Measurements from ENCODE around the gene RNF213.
"Not testable (repeated sequence)": the region's sequence is repeated elsewhere in the genome, so short reads cannot be mapped to it uniquely, and the experiment has no call there.

Gene RNF213

GRCh38 chr17:80322864-80323263 lies 62.2 kb downstream of the RNF213 start:
- Mint-ChIP-seq H3K9me3 (no peaks in the 10 kb centered on the region), H3K4me1 (no peaks in the 10 kb centered on the region), H3K36me3 (peaks cover 48% of the 10 kb centered on the region), H3K27me3 (no peaks in the 10 kb centered on the region), H3K4me3 (no peak overlapping the region), H3K27ac (no peak overlapping the region)

GRCh38 chr17:80323982-80324381 lies 63.3 kb downstream of the RNF213 start:
- H3K9me3 Mint-ChIP-seq, result no peaks in the 10 kb centered on the region
- no peaks in the 10 kb centered on the region for H3K4me1 Mint-ChIP-seq
- H3K4me3 Mint-ChIP-seq, result no peak overlapping the region
- no peaks in the 10 kb centered on the region for H3K27me3 Mint-ChIP-seq
- peak overlapping the region; percentile 84 for H3K27ac Mint-ChIP-seq
- peaks cover 53% of the 10 kb centered on the region for H3K36me3 Mint-ChIP-seq

DNA sequence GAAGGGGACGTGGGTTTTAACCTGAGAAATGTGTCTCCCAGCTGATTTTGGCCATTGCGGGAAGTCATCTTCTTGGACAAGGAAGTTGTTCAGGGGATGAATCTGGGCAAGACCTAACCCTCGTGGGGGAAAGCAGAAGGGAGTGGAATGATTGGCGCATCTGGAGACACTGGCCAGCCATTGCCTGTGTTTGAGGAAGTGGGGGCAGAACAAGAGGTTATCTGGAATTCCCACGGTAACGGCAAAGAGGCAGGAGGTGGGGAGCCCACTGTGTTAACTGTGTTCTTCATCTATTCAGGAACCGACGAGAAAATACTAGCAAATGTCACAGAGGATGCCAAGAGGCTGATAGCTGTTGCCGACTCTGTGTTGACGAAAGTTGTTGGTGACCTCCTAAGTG lies 66.9 kb downstream of the RNF213 start:
- no peaks in the 10 kb centered on the region for H3K4me1 Mint-ChIP-seq
- H3K27ac Mint-ChIP-seq, result peak overlapping the region; percentile 8
- no peak overlapping the region for H3K4me3 Mint-ChIP-seq
- peaks cover 49% of the 10 kb centered on the region for H3K36me3 Mint-ChIP-seq
- no peaks in the 10 kb centered on the region for H3K9me3 Mint-ChIP-seq
- no peaks in the 10 kb centered on the region for H3K27me3 Mint-ChIP-seq

GRCh38 chr17:80328634-80329380 lies 68.2 kb downstream of the RNF213 start:
- Mint-ChIP-seq H3K4me3 (no peak overlapping the region), H3K9me3 (no peaks in the 10 kb centered on the region), H3K36me3 (peaks cover 36% of the 10 kb centered on the region), H3K27ac (peak overlapping the region; percentile 72), H3K4me1 (no peaks in the 10 kb centered on the region), H3K27me3 (no peaks in the 10 kb centered on the region)

- H3K27ac Mint-ChIP-seq, result peak overlapping the region; percentile 36
- H3K4me3 Mint-ChIP-seq, H3K9me3 Mint-ChIP-seq, H3K27me3 Mint-ChIP-seq, H3K4me1 Mint-ChIP-seq: not testable (repeated sequence)
- peaks cover 32% of the 10 kb centered on the region for H3K36me3 Mint-ChIP-seq
Observed at GRCh38 chr17:80329421-80329820, 68.8 kb downstream of the RNF213 start.

GRCh38 chr17:80330276-80330675 lies 69.6 kb downstream of the RNF213 start:
- H3K36me3 Mint-ChIP-seq, result peaks cover 25% of the 10 kb centered on the region
- no peaks in the 10 kb centered on the region for H3K27me3 Mint-ChIP-seq
- H3K9me3 Mint-ChIP-seq, result no peaks in the 10 kb centered on the region
- H3K4me1 Mint-ChIP-seq, result no peaks in the 10 kb centered on the region
- H3K27ac Mint-ChIP-seq, result peak overlapping the region; percentile 63
- no peak overlapping the region for H3K4me3 Mint-ChIP-seq

- H3K27me3 Mint-ChIP-seq, H3K4me1 Mint-ChIP-seq, H3K4me3 Mint-ChIP-seq, H3K27ac Mint-ChIP-seq, H3K9me3 Mint-ChIP-seq: not testable (repeated sequence)
- peaks cover 27% of the 10 kb centered on the region for H3K36me3 Mint-ChIP-seq
Observed at GRCh38 chr17:80330938-80331337, 70.3 kb downstream of the RNF213 start.

DNA sequence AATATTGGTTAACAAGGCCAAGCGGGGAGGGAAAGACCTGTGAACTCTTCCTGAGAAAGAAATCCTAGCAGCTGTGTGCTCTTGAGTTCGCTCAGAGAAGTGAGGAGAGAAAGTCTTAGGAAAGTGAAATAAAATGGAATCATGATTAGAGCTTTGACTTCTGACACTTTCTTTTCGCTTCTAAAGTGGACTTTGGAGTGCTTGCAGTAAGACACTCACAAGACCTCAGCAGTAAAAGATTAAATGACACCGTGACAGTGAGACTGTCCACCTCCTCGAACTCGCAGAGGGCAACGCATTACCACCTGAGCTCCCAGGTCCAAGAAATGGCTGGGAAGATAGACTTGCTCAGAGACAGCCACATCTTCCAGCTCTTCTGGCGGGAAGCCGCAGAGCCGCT lies 71.2 kb downstream of the RNF213 start:
- H3K4me1 Mint-ChIP-seq, result no peaks in the 10 kb centered on the region
- H3K27ac Mint-ChIP-seq, result peak overlapping the region; percentile 81
- no peak overlapping the region for H3K4me3 Mint-ChIP-seq
- peaks cover 29% of the 10 kb centered on the region for H3K36me3 Mint-ChIP-seq
- no peaks in the 10 kb centered on the region for H3K27me3 Mint-ChIP-seq
- no peaks in the 10 kb centered on the region for H3K9me3 Mint-ChIP-seq

- H3K4me3 Mint-ChIP-seq, result no peak overlapping the region
- no peaks in the 10 kb centered on the region for H3K4me1 Mint-ChIP-seq
- no peaks in the 10 kb centered on the region for H3K27me3 Mint-ChIP-seq
- peak overlapping the region; percentile 17 for H3K27ac Mint-ChIP-seq
- H3K36me3 Mint-ChIP-seq, result peaks cover 12% of the 10 kb centered on the region
- H3K9me3 Mint-ChIP-seq, result no peaks in the 10 kb centered on the region
Observed at GRCh38 chr17:80337195-80337895, 76.7 kb downstream of the RNF213 start.

DNA sequence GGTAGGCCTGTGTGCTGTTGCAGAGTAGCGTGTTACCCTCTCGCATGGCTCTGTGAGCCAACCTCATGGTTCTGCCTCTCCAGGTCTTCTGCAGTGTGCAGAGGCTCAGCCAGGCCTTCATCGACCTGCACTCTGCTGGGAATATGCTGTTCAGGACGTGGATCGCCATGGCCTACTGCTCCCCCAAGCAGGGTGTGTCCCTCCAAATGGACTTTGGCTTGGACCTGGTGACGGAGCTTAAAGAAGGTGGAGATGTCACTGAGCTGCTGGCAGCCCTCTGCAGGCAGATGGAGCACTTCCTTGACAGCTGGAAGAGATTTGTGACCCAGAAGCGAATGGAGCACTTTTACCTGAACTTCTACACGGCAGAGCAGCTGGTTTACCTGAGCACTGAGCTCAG lies 78.5 kb downstream of the RNF213 start:
- Mint-ChIP-seq H3K27ac (no peak overlapping the region), H3K36me3 (peaks cover 12% of the 10 kb centered on the region), H3K27me3 (no peaks in the 10 kb centered on the region), H3K4me3 (no peak overlapping the region), H3K4me1 (no peaks in the 10 kb centered on the region), H3K9me3 (no peaks in the 10 kb centered on the region)

DNA sequence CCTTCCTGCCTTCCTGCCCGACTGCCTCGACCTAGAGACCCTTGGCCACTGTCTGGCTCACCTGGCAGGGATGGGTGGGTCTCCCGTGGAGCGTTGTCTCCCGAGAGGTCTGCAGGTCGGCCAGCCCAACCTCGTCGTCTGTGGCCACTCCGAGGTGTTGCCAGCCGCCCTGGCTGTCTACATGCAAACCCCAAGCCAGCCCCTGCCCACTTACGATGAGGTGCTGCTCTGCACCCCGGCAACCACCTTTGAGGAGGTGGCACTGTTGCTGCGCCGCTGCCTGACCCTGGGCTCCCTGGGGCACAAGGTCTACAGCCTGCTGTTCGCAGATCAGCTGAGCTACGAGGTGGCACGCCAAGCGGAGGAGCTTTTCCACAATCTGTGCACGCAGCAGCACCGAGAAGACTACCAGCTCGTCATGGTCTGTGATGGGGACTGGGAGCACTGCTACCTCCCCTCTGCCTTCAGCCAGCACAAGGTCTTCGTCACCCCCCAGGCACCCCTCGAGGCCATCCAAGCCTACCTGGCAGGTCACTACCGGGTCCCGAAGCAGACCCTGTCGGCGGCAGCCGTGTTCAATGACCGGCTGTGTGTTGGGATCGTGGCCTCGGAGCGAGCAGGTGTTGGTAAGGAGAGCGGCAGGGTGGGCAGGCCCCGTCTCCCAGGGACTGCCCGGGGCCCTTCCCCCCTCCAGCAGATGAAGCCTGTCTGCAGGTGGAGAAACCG lies 79.2 kb downstream of the RNF213 start:
- H3K9me3 Mint-ChIP-seq, result no peaks in the 10 kb centered on the region
- peaks cover 17% of the 10 kb centered on the region for H3K36me3 Mint-ChIP-seq
- H3K27me3 Mint-ChIP-seq, result no peaks in the 10 kb centered on the region
- H3K27ac Mint-ChIP-seq, result no peak overlapping the region
- no peak overlapping the region for H3K4me3 Mint-ChIP-seq
- H3K4me1 Mint-ChIP-seq, result no peaks in the 10 kb centered on the region

- Mint-ChIP-seq H3K4me1 (no peaks in the 10 kb centered on the region), H3K4me3 (no peak overlapping the region), H3K27me3 (no peaks in the 10 kb centered on the region), H3K27ac (no peak overlapping the region), H3K36me3 (peaks cover 28% of the 10 kb centered on the region), H3K9me3 (no peaks in the 10 kb centered on the region)
Observed at GRCh38 chr17:80345321-80345720, 84.7 kb downstream of the RNF213 start.

DNA sequence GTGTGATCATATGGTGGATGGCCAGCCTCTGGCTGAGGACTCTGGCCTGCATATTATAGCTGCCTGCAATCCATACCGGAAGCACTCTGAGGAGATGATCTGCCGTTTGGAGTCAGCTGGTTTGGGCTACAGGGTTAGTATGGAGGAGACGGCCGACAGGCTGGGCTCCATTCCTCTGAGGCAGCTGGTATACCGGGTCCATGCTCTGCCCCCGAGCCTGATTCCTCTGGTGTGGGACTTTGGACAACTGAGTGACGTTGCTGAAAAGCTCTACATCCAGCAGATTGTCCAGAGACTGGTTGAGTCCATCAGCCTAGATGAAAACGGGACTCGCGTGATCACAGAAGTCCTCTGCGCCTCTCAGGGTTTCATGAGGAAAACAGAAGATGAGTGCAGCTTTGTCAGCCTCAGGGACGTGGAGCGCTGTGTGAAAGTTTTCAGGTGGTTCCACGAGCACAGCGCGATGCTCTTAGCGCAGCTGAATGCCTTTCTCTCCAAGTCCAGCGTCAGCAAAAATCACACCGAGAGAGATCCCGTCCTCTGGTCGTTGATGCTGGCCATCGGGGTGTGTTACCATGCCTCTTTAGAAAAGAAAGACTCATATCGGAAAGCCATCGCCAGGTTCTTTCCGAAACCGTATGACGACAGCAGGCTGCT lies 85.3 kb downstream of the RNF213 start:
- Mint-ChIP-seq H3K9me3 (no peaks in the 10 kb centered on the region), H3K27ac (no peak overlapping the region), H3K27me3 (no peaks in the 10 kb centered on the region), H3K36me3 (peaks cover 31% of the 10 kb centered on the region), H3K4me1 (no peaks in the 10 kb centered on the region), H3K4me3 (no peak overlapping the region)

- Mint-ChIP-seq H3K36me3 (peaks cover 32% of the 10 kb centered on the region), H3K27ac (no peak overlapping the region), H3K27me3 (no peaks in the 10 kb centered on the region), H3K9me3 (no peaks in the 10 kb centered on the region), H3K4me3 (no peak overlapping the region), H3K4me1 (no peaks in the 10 kb centered on the region)
Observed at GRCh38 chr17:80346498-80347275, 86.0 kb downstream of the RNF213 start.

GRCh38 chr17:80347536-80347935 lies 86.9 kb downstream of the RNF213 start:
- H3K9me3 Mint-ChIP-seq, result no peaks in the 10 kb centered on the region
- no peak overlapping the region for H3K4me3 Mint-ChIP-seq
- no peaks in the 10 kb centered on the region for H3K4me1 Mint-ChIP-seq
- H3K27ac Mint-ChIP-seq, result peak overlapping the region; percentile 86
- H3K36me3 Mint-ChIP-seq, result peaks cover 32% of the 10 kb centered on the region
- H3K27me3 Mint-ChIP-seq, result no peaks in the 10 kb centered on the region
